T-cell (primary cell): Measurements from ENCODE around the gene WARS2. TPM values are rescaled to one million over a fixed set of nuclear protein-coding genes. Genes with fewer than 3 reads are reported as not detected.
A peak's percentile ranks its signal among the peaks of the same experiment; 100 is the strongest.

Source experiments
- ATAC-seq, 4 experiments: fragments of 200-7000 bp in 3 of 4; fragments of 150-1000 bp in 1 of 4; cut with Tn5 transposase; replicated peaks in 1 of 4; 1 replicate in 3 of 4; 2 replicates in 1 of 4; pipeline ENCODE4 v1.10.0; 2021; ENCODE audit warnings: moderate library complexity in 3 of 4, mild to moderate bottlenecking in 2 of 4, moderate number of reproducible peaks in 1 of 4
- CTCF ChIA-PET, 2 donors: fragments of 300-600 bp; sonication (Branson Sonifier 250); formaldehyde crosslinking; loops; one replicate each; lab custom pipeline; 2022; ENCODE audit warnings: antibody characterized with exemption in 2 of 2; lab: Charles Lee
- POLR2A ChIA-PET, 2 donors: fragments of 300-600 bp; sonication (Branson Sonifier 250); formaldehyde crosslinking; loops; one replicate each; lab custom pipeline; 2022; ENCODE audit warnings: antibody characterized with exemption in 2 of 2; lab: Charles Lee
- DNase-seq, 35 experiments: peaks; one replicate each; pipeline versions ENCODE4 v3.0.0 to v3.0.0-alpha.2; 2013 to 2023
- H3K27ac ChIP-seq: one replicate; pipeline ENCODE4 v1.5.1; 2013; ENCODE audit warnings: low read length
- H3K27me3 ChIP-seq, 2 experiments: replicated peaks in 1 of 2; 1 replicate in 1 of 2; 2 replicates in 1 of 2; pipeline versions ENCODE4 v1.6.1 to v1.7.0; 2013; ENCODE audit warnings: low read length in 1 of 2, mixed read lengths in 1 of 2; ENCODE audit not compliant: control insufficient read depth in 2 of 2, insufficient read depth in 2 of 2; ENCODE audit errors: extremely low read depth in 1 of 2
- H3K36me3 ChIP-seq, 2 donors: 1 replicate in 1 of 2; 2 replicates in 1 of 2; pipeline versions ENCODE4 v1.6.1 to v1.7.0; 2013; ENCODE audit warnings: low read length in 1 of 2; ENCODE audit not compliant: control insufficient read depth in 2 of 2, insufficient read depth in 1 of 2; ENCODE audit errors: extremely low read depth in 1 of 2
- H3K4me1 ChIP-seq, 2 experiments: 1 replicate in 1 of 2; 2 replicates in 1 of 2; pipeline versions ENCODE4 v1.6.1 to v1.7.0; 2013; ENCODE audit warnings: low read length in 2 of 2, mixed read lengths in 1 of 2; ENCODE audit not compliant: insufficient read depth in 2 of 2, control insufficient read depth in 1 of 2; ENCODE audit errors: extremely low read depth in 1 of 2
- H3K4me3 ChIP-seq, 2 donors: 1 replicate in 1 of 2; 2 replicates in 1 of 2; pipeline versions ENCODE4 v1.5.1 to v1.7.0; 2013; ENCODE audit warnings: mild to moderate bottlenecking in 2 of 2, low read length in 1 of 2, moderate library complexity in 1 of 2; ENCODE audit not compliant: control insufficient read depth in 1 of 2; ENCODE audit errors: extremely low read depth in 1 of 2
- H3K9me3 ChIP-seq: 2 replicates; pipeline ENCODE4 v1.7.0; 2013
- H3K27ac Mint-ChIP-seq, 2 donors: one replicate each; pipeline ENCODE4 v1.8.0; 2020 to 2021; ENCODE audit warnings: mild to moderate bottlenecking in 2 of 2, mixed read lengths in 2 of 2
- H3K27me3 Mint-ChIP-seq, 2 donors: one replicate each; pipeline ENCODE4 v1.8.0; 2021 to 2022; ENCODE audit warnings: mixed read lengths in 2 of 2
- H3K36me3 Mint-ChIP-seq: one replicate; pipeline ENCODE4 v1.8.0; 2021; ENCODE audit warnings: mixed read lengths
- H3K4me1 Mint-ChIP-seq, 3 donors: one replicate each; pipeline ENCODE4 v1.8.0; 2020 to 2022; ENCODE audit warnings: mixed read lengths in 3 of 3, mild to moderate bottlenecking in 1 of 3
- H3K4me3 Mint-ChIP-seq, 3 donors: one replicate each; pipeline ENCODE4 v1.8.0; 2020 to 2022; ENCODE audit warnings: mild to moderate bottlenecking in 3 of 3, mixed read lengths in 3 of 3, moderate library complexity in 3 of 3
- H3K9me3 Mint-ChIP-seq, 3 donors: one replicate each; pipeline ENCODE4 v1.8.0; 2020 to 2022; ENCODE audit warnings: mixed read lengths in 3 of 3
- WGBS: methylation state at CpG from one replicate; pipeline ENCODE4 v1.1.5; 2013; ENCODE audit warnings: missing lambda C conversion rate; ENCODE audit not compliant: insufficient coverage; 5-methylcytosine and 5-hydroxymethylcytosine counted together
- total RNA-seq, 35 experiments: library from RNA in 6 of 35; stranded (reverse) in 6 of 35; fragments of 120-200 nt in 1 of 35; gene quantifications; one replicate each; pipeline versions ENCODE4 v1.2.1 to v1.2.4 and lab custom pipeline; 2013 to 2026

Gene WARS2
- total RNA-seq, 5 donors from 2014 or later (not counting 1 experiment from before 2014, with no cell fraction given) = 6.6 to 32.4 (median 8.5) TPM

DNA sequence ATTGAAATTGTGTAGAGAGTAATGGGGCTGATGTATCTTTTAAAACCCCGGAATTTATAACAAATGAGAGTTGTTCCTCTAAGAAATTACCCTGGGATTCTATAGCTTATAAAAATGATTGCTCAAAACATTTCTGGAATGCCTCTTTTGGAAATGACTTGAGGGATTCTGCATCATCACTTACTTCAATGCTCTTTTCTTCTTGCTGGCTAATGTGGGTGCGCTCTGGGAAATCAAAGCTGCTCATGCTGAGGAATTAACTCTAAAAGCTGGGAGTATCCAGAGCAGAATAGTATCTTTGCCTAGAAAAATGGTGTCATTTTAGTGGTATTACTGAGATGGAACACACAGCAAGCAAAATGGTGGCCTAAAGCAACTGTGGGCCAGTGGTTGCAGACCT lies 129.3 kb downstream of the WARS2 start:
- CTCF ChIA-PET = no interaction called here
- H3K27me3 ChIP-seq = peaks cover 17 to 25% of the 10 kb centered on the region in 2 experiments

DNA sequence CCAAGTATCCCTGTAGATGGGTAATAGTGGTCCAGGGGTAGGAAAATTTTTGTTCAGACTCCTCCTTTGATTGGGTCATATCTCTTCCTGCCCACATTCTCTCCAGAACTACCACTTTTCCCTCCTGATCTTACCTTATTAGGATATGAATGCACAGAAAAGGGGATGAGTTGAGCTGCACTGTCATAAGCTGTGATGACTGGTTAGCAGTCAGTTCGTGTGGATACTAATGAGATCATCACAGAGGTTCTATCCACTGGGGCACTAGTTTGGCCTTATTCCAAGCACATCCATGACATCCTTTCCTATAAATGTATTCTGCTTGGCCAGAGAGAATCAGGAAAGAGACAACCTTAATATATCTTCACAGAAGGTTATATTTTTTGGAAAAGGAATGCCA lies 130.3 kb downstream of the WARS2 start:
- ATAC-seq = no peak
- Histone ChIP-seq H3K4me3 (no peak overlapping the region), H3K4me1 (peaks cover 0 to 13% of the 10 kb centered on the region in 2 experiments), H3K27ac (no peak overlapping the region), H3K36me3 (no peaks in the 10 kb centered on the region), H3K9me3 (no peaks in the 10 kb centered on the region), H3K27me3 (peaks cover 26 to 31% of the 10 kb centered on the region in 2 experiments)
- Mint-ChIP-seq H3K27me3 (peaks cover 53 to 67% of the 10 kb centered on the region in 2 donors), H3K4me1 (peaks cover 8 to 12% (median 10%) of the 10 kb centered on the region in 3 donors), H3K27ac (no peak overlapping the region), H3K4me3 (no peak overlapping the region), H3K9me3 (peaks cover 10 to 28% (median 19%) of the 10 kb centered on the region in 3 donors), H3K36me3 (peaks cover 12% of the 10 kb centered on the region)
- WGBS = no CpG with 5 or more reads among the region's 1 CpG
- ChIA-PET CTCF (no interaction called here), POLR2A (no interaction called here)
- DNase-seq = no peak

More for the DNA sequence above, 129.3 kb downstream of the WARS2 start:
- no peak for DNase-seq
- POLR2A ChIA-PET = no interaction called here
- Histone ChIP-seq H3K9me3 (no peaks in the 10 kb centered on the region), H3K4me1 (peaks cover 0 to 13% of the 10 kb centered on the region in 2 experiments), H3K36me3 (no peaks in the 10 kb centered on the region), H3K27ac (no peak overlapping the region), H3K4me3 (no peak overlapping the region)
- Mint-ChIP-seq H3K9me3 (peaks cover 6 to 24% (median 19%) of the 10 kb centered on the region in 3 donors), H3K27me3 (peaks cover 46 to 60% of the 10 kb centered on the region in 2 donors), H3K4me3 (no peak overlapping the region), H3K36me3 (peaks cover 18% of the 10 kb centered on the region), H3K27ac (no peak overlapping the region), H3K4me1 (peaks cover 8 to 12% (median 10%) of the 10 kb centered on the region in 3 donors)
- WGBS = 100% methylated on average over 1 of the region's 2 CpGs
- no peak for ATAC-seq

DNA sequence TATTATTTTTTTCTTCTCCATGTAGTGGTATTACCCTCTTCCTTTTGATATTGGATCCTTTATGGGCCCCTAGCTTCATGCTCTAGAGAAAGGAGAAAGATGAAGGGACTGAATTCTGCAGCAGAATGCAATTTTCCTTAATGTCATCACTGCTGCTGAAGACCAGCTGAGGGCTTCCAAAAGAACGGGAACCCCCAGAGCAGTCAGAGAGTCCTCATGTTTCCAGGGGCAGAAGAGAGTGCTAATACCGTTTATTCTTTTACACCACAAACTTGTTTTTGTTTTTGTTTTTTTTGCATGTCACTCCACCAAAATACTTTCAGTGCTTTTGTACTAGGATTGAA lies 131.2 kb downstream of the WARS2 start:
- CTCF ChIA-PET = interaction anchor here in 1 of 2 donors (0.6 kb wide), 1 partner anchor 10 kb away, joined by 5 read pairs; no protein-coding TSS in a partner anchor
- H3K9me3 Mint-ChIP-seq = peaks cover 10 to 23% (median 19%) of the 10 kb centered on the region in 3 donors

DNA sequence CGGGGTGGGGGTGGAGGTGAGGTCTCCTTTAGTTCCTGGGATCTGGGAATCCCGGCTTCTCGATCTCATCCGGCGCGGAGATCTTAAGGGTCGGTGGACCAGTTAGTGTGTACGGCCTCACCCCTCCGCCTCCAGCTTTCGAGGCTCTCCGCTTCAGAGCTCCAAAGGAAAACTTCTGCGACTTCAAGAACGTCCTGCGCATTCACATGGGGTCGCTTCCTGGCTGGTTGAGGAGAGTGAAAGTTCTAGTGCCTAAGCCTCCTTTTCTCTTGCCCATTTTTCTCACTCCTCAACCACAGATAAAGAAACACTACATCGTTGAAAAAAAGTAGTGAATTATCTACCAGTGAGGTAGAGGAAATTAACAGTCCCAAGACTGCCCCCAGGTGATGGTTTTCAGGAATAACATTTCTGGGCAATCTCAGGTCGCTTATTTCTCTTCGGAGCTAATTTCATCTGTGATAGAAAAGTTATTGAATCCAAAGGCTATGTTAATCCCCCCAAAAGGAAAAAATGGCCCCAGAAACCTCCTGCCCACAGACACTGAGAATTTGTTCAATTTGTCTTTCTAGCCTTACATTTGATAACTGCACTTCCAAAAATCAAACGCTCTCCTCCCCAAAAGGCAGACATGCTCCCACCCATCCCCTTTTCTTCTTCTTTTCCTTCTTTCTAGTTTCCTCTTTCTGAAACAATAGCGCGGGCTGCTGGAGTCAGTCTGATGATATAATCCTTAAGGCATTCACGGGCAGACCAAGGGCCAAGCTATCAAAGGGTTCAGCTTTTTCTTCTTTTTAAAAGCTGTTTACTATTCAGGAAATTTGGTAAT lies 131.8 kb downstream of the WARS2 start:
- peaks cover 10 to 23% (median 19%) of the 10 kb centered on the region in 3 donors for H3K9me3 Mint-ChIP-seq
- POLR2A ChIA-PET = no interaction called here
- no peaks in the 10 kb centered on the region for H3K9me3 ChIP-seq
- H3K36me3 ChIP-seq = no peaks in the 10 kb centered on the region
- H3K4me1 ChIP-seq = peaks cover 0 to 13% of the 10 kb centered on the region in 2 experiments
- peaks cover 68 to 78% of the 10 kb centered on the region in 2 donors for H3K27me3 Mint-ChIP-seq
- DNase-seq = peak in 1 of 35 experiments; percentile 28
- H3K27me3 ChIP-seq = peaks cover 30 to 40% of the 10 kb centered on the region in 2 experiments
- WGBS = 29% methylated on average over 1 of the region's 22 CpGs
- ATAC-seq = peak in 1 of 4 experiments; percentile 43
- peak overlapping the region; percentile 22 to 69 (median 28) for H3K4me3 Mint-ChIP-seq
- H3K4me3 ChIP-seq = peak overlapping the region; percentile 3 to 53
- peaks cover 7% of the 10 kb centered on the region for H3K36me3 Mint-ChIP-seq
- H3K27ac Mint-ChIP-seq = peak overlapping the region in 1 of 2 donors; percentile 40
- CTCF ChIA-PET = interaction anchor here in 1 of 2 donors (0.6 kb wide), 1 partner anchor 11 kb away, joined by 5 read pairs; no protein-coding TSS in a partner anchor
- peaks cover 8 to 12% (median 10%) of the 10 kb centered on the region in 3 donors for H3K4me1 Mint-ChIP-seq
- no peak overlapping the region for H3K27ac ChIP-seq

More for the DNA sequence above, 131.2 kb downstream of the WARS2 start:
- no peak for ATAC-seq
- H3K4me1 Mint-ChIP-seq = peaks cover 8 to 12% (median 10%) of the 10 kb centered on the region in 3 donors
- peak overlapping the region in 1 of 3 donors; percentile 69 for H3K4me3 Mint-ChIP-seq
- H3K36me3 Mint-ChIP-seq = peaks cover 7% of the 10 kb centered on the region
- Histone ChIP-seq H3K27ac (no peak overlapping the region), H3K9me3 (no peaks in the 10 kb centered on the region), H3K36me3 (no peaks in the 10 kb centered on the region), H3K27me3 (peaks cover 30 to 35% of the 10 kb centered on the region in 2 experiments), H3K4me1 (peaks cover 0 to 13% of the 10 kb centered on the region in 2 experiments), H3K4me3 (no peak overlapping the region)
- no peak for DNase-seq
- H3K27me3 Mint-ChIP-seq = peaks cover 62 to 72% of the 10 kb centered on the region in 2 donors
- no CpG with 5 or more reads among the region's 2 CpGs for WGBS
- POLR2A ChIA-PET = no interaction called here
- no peak overlapping the region for H3K27ac Mint-ChIP-seq

DNA sequence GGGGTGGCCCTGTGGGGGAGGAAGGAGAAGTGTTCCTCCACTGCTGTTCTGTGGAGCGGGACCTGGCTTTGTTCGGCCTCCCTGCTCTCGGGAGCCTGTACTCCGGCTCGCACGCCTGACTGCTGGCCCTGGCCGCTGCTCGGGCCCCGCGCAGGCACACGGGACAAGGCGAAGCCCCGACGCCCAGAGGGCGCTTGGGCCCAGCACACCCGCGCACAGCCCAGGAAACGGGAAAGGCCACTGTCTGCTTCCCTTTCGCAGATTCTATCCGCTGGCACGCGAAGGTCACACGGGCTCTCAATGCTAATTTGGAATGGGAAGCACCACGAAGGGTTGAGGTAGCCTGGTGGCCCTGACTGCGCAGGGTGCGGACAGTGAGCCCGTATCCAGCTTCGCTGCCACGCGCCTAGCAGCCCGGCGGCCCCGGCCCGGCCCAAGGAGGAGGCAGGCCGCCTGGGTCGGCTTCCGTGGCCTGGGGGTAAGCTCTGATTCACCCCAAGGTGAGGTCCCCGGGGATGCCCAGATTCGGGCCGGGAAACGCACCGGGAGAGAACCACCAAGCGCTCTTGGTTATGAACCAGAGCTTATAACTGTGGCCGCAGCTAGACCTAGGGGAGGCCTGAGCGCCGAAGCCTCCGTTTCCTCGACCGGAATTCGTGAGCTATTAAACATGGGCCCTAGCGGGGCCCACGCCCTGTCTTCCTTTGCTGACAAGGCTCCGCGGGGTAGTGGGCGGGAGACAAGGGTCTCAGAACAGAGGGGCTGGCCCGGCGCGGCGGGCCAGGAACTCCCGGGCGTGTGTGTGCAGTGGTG lies 132.6 kb downstream of the WARS2 start:
- Mint-ChIP-seq H3K4me3 (peak overlapping the region in 1 of 3 donors; percentile 69), H3K9me3 (peaks cover 9 to 22% (median 18%) of the 10 kb centered on the region in 3 donors), H3K36me3 (peaks cover 10% of the 10 kb centered on the region), H3K27ac (no peak overlapping the region), H3K4me1 (peaks cover 8 to 12% (median 10%) of the 10 kb centered on the region in 3 donors), H3K27me3 (peaks cover 75 to 82% of the 10 kb centered on the region in 2 donors)
- POLR2A ChIA-PET = no interaction called here
- 8% methylated on average over 58 of the region's 61 CpGs for WGBS
- Histone ChIP-seq H3K36me3 (no peaks in the 10 kb centered on the region), H3K4me1 (peaks cover 0 to 13% of the 10 kb centered on the region in 2 experiments), H3K9me3 (no peaks in the 10 kb centered on the region), H3K4me3 (peak overlapping the region; percentile 3 to 53), H3K27me3 (peaks cover 35 to 47% of the 10 kb centered on the region in 2 experiments), H3K27ac (no peak overlapping the region)
- CTCF ChIA-PET = no interaction called here
- ATAC-seq (peak in 1 of 4 experiments; percentile 17), DNase-seq (no peak)

DNA sequence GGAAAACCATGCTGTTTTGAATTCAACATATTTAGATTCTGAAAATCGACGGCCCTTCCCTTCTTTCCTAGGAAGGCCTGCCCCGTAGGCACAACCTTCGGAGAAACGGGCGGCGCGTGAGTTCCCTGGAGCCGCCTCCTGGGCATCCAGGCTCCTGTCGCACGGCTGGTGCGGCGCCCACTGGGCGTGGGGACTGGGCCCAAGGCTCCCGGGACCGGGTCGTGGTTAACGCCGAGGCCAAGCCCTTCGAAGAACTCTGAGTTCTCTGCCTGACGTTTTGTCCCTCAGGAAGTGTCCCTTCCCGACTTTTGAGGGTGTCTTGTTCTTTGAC lies 133.1 kb downstream of the WARS2 start:
- Mint-ChIP-seq H3K4me3 (no peak overlapping the region), H3K27ac (no peak overlapping the region), H3K9me3 (peaks cover 4 to 18% (median 14%) of the 10 kb centered on the region in 3 donors), H3K27me3 (peaks cover 74 to 82% of the 10 kb centered on the region in 2 donors), H3K36me3 (peaks cover 8% of the 10 kb centered on the region), H3K4me1 (peaks cover 8 to 12% (median 11%) of the 10 kb centered on the region in 3 donors)
- no peak for ATAC-seq
- CTCF ChIA-PET = no interaction called here
- no peak for DNase-seq
- Histone ChIP-seq H3K27me3 (peaks cover 37 to 51% of the 10 kb centered on the region in 2 experiments), H3K9me3 (no peaks in the 10 kb centered on the region), H3K4me1 (peaks cover 0 to 13% of the 10 kb centered on the region in 2 experiments), H3K36me3 (no peaks in the 10 kb centered on the region), H3K4me3 (no peak overlapping the region), H3K27ac (no peak overlapping the region)
- WGBS = 14% methylated on average over 22 of the region's 22 CpGs
- POLR2A ChIA-PET = no interaction called here
